GM12878 (cell line): Measurements from ENCODE around the gene INHBC. TPM values are rescaled to one million over a fixed set of nuclear protein-coding genes. Genes with fewer than 3 reads are reported as not detected.

Experiments
- ATAC-seq: fragments of 200-7000 bp; cut with Tn5 transposase; 3 replicates; pipeline ENCODE4 v1.9.1; 2020; ENCODE audit warnings: mild to moderate bottlenecking, moderate library complexity
- BruUV-seq: library from RNA; stranded (reverse); fragments of 400-500 nt; replicated peaks from 2 replicates; lab custom pipeline; 2021; lab: Mats Ljungman, UMichigan
- CTCF ChIA-PET: fragments of 300-600 bp; sonication (Branson Sonifier 250); formaldehyde crosslinking; extraction: SDS; loops from one replicate; lab custom pipeline; 2021; ENCODE audit warnings: inconsistent platforms; lab: Yijun Ruan, JAX
- POLR2A ChIA-PET: fragments of 350-600 bp; formaldehyde crosslinking; extraction: SDS; loops from one replicate; lab custom pipeline; 2021; ENCODE audit warnings: inconsistent platforms; lab: Charles Lee
- RAD21 ChIA-PET: fragments of 300-600 bp; sonication (Branson Sonifier 250); formaldehyde crosslinking; loops from one replicate; lab custom pipeline; 2023; ENCODE audit warnings: antibody characterized with exemption; ENCODE audit not compliant: unreplicated experiment; lab: Charles Lee
- SMC1A ChIA-PET: fragments of 300-600 bp; sonication (Branson Sonifier 250); formaldehyde crosslinking; loops from one replicate; lab custom pipeline; 2023; ENCODE audit not compliant: unreplicated experiment, uncharacterized antibody; lab: Charles Lee
- DNase-seq: peaks from one replicate; pipeline ENCODE4 v3.0.0-alpha.2; 2011; ENCODE audit warnings: low read depth, low spot score
- FAIRE-seq: peaks from 3 replicates; lab custom pipeline; 2011; peaks lifted over from hg19 to GRCh38; lab: Jason Lieb, UNC
- H2AFZ ChIP-seq: 2 replicates; pipeline ENCODE4 v1.6.0; 2011; ENCODE audit warnings: low read depth, low read length, control low read depth; ENCODE audit not compliant: control insufficient read depth
- H3K27ac ChIP-seq: 2 replicates; pipeline ENCODE4 v1.5.1; 2011; ENCODE audit warnings: control low read depth; ENCODE audit not compliant: control insufficient read depth, insufficient read depth
- H3K27me3 ChIP-seq, 2 experiments: replicated peaks in 1 of 2; 2 replicates each; pipeline versions ENCODE4 v1.6.0 to v1.6.1; 2011; ENCODE audit warnings: low read length in 1 of 2; ENCODE audit not compliant: control insufficient read depth in 2 of 2, insufficient read depth in 2 of 2
- H3K36me3 ChIP-seq, 2 experiments: 2 replicates each; pipeline ENCODE4 v1.5.1; 2011; ENCODE audit warnings: low read length in 1 of 2; ENCODE audit not compliant: control insufficient read depth in 2 of 2, insufficient read depth in 2 of 2
- H3K4me1 ChIP-seq: 2 replicates; pipeline ENCODE4 v1.6.1; 2011; ENCODE audit warnings: mild to moderate bottlenecking, low read length, moderate library complexity, mixed read lengths; ENCODE audit not compliant: control insufficient read depth, insufficient read depth
- H3K4me2 ChIP-seq: 2 replicates; pipeline ENCODE4 v1.6.0; 2011; ENCODE audit warnings: control low read depth; ENCODE audit not compliant: control insufficient read depth, insufficient read depth
- H3K4me3 ChIP-seq: fragments of 200-600 bp; sonication (generic); 2 replicates; pipeline ENCODE4 v1.5.1; 2016
- H3K79me2 ChIP-seq: 2 replicates; pipeline ENCODE4 v1.6.0; 2011; ENCODE audit warnings: low read length; ENCODE audit not compliant: control insufficient read depth, insufficient read depth
- H3K9ac ChIP-seq: 2 replicates; pipeline ENCODE4 v1.8.0; 2011; ENCODE audit warnings: low read length, control low read depth, mixed read lengths; ENCODE audit not compliant: control insufficient read depth, insufficient read depth
- H3K9me3 ChIP-seq: replicated peaks from 3 replicates; pipeline ENCODE4 v1.5.1; 2011; ENCODE audit warnings: mild to moderate bottlenecking, low read length; ENCODE audit not compliant: control insufficient read depth, insufficient read depth
- H4K20me1 ChIP-seq: 2 replicates; pipeline ENCODE4 v1.6.0; 2011; ENCODE audit not compliant: control insufficient read depth, insufficient read depth
- EGR1 ChIP-seq, 2 experiments: IDR thresholded peaks; 1 replicate in 1 of 2; 2 replicates in 1 of 2; pipeline ENCODE4 v1.6.1; 2011 to 2012; ENCODE audit warnings: low read depth in 2 of 2, low read length in 2 of 2, borderline replicate concordance in 1 of 2, mild to moderate bottlenecking in 1 of 2, moderate library complexity in 1 of 2
- NR2F1 ChIP-seq: fragments of 450-650 bp; conservative IDR thresholded peaks from 2 replicates; pipeline ENCODE4 v1.6.1; 2017; ENCODE audit warnings: mild to moderate bottlenecking
- TARDBP ChIP-seq: IDR thresholded peaks from 2 replicates; pipeline ENCODE4 v1.6.1; 2016; ENCODE audit warnings: borderline replicate concordance
- WRNIP1 ChIP-seq: IDR thresholded peaks from 2 replicates; pipeline ENCODE4 v1.6.1; 2011; ENCODE audit warnings: low read depth, low read length, improper control_type of control experiment, borderline replicate concordance
- whole genome bisulfite sequencing: methylation state at CpG from one replicate; pipeline ENCODE4 v1.1.6; 2016; ENCODE audit warnings: low lambda C conversion rate; ENCODE audit not compliant: insufficient replicate concordance, insufficient coverage; ENCODE audit errors: missing lambda C conversion rate; 5-methylcytosine and 5-hydroxymethylcytosine counted together
- in situ Hi-C: fragments of 300-500 bp; cut with MboI; formaldehyde crosslinking; loops from 9 replicates; pipeline ENCODE4 v1.14.3; 2018; ENCODE audit warnings: mixed read lengths
- intact Hi-C: fragments of 100-400 bp; cut with micrococcal nuclease; formaldehyde crosslinking; loops from one replicate; pipeline ENCODE4 v1.14.2; 2022; ENCODE audit not compliant: unreplicated experiment
- polyA plus RNA-seq, 11 experiments: library from polyadenylated mRNA; depleted of rRNA in 4 of 11; unstranded in 6 of 11; stranded (reverse) in 5 of 11; fragments of >200 nt; fragmentation: Nextera tagmentation in 4 of 11; fragmentation: Illumina TruSeq in 1 of 11; extraction: Ambion mirVana in 4 of 11; extraction: Trizol in 1 of 11; gene quantifications; 1 replicate in 1 of 11; 2 replicates in 10 of 11; pipeline versions ENCODE4 v1.2.1 to v1.2.3, GENCODE V29; 2011 to 2016; ENCODE audit warnings: inconsistent platforms in 2 of 11, missing spikeins in 2 of 11, low read depth in 1 of 11
- total RNA-seq, 4 experiments: library from RNA; depleted of rRNA in 3 of 4; stranded (reverse); fragments of >200 nt in 3 of 4; fragmentation: Illumina TruSeq in 1 of 4; extraction: Trizol in 1 of 4; gene quantifications; 2 replicates each; pipeline versions ENCODE4 v1.2.1 to v1.2.3, GENCODE V29; 2013 to 2021

The INHBC gene
- total and polyA plus RNA-seq, 10 of the 15 experiments (the other 5 are each of a cell fraction or from before 2014, with no cell fraction given): 0.04 to 0.22 (median 0.13) TPM; not detected in 5

DNA sequence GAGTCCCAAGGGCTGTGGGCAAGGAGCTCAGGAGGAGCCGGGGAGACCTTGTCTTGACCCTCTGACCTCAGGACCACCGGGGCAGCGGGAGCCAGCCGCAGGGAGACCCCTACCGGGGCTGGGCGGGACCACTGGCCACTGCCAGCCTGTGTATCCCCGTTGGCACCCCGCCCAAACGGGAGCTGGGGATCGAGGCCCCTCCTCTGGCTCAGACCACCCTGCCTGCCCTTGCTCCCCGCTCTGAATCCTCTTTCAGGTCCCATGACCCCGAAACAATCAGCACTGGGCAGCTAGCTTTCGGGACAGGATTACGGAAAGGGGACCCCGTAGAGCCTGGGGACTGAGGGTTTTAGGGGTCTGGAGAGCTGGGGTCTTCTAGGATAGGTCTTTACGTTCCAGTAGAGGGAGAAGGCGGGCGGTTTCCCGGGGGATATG, 26.3 kb downstream of the INHBC start:
- RAD21 ChIA-PET: interaction anchor here (0.7 to 4.7 kb wide), 7 partner anchors 7 to 223 kb away, joined by 3 to 35 read pairs (median 3); partner anchors contain the start of gene INHBE
- H3K27ac ChIP-seq: no peak overlapping the region
- DNase-seq: no peak
- no peak for FAIRE-seq
- peak overlapping the region; percentile 68 for H3K4me3 ChIP-seq
- H4K20me1 ChIP-seq: 0 out of 2 replicates have a peak, but pooled peaks cover 2% of the 10 kb centered on the region
- no peak for ATAC-seq
- no peak overlapping the region for H2AFZ ChIP-seq
- H3K4me2 ChIP-seq: peak overlapping the region; percentile 100
- in situ Hi-C loops (no loop called here), intact Hi-C loops (loop anchor here (5.0 kb wide), 1 partner anchor 61 kb away; the partner anchor contains the start of genes DDIT3 and MBD6)
- no peaks in the 10 kb centered on the region for H3K9me3 ChIP-seq
- H3K79me2 ChIP-seq: no peaks in the 10 kb centered on the region
- CTCF ChIA-PET: interaction anchor here (0.8 to 11.0 kb wide), 11 partner anchors 8 to 280 kb away, joined by 3 to 540 read pairs (median 3); partner anchors contain the start of genes ARHGAP9 and INHBE
- BruUV-seq: no TSS peak
- H3K4me1 ChIP-seq: peaks cover 36% of the 10 kb centered on the region
- no peak overlapping the region for H3K9ac ChIP-seq
- WGBS: 10% methylated on average over 19 of the region's 19 CpGs
- no peaks in the 10 kb centered on the region for H3K36me3 ChIP-seq
- peak; percentile 76 for TF ChIP-seq NR2F1
- no peak for TF ChIP-seq WRNIP1
- SMC1A ChIA-PET: interaction anchor here (0.7 to 1.2 kb wide), 9 partner anchors 9 to 218 kb away, joined by 3 read pairs; partner anchors contain the start of genes ARHGAP9 and DDIT3
- 0 out of 4 replicates have a peak, but pooled peaks cover 0 to 4% of the 10 kb centered on the region in 2 experiments for H3K27me3 ChIP-seq
- POLR2A ChIA-PET: interaction anchor here (1.0 to 3.0 kb wide), 3 partner anchors 9 to 25 kb away, joined by 4 to 16 read pairs (median 4); no protein-coding TSS in a partner anchor

DNA sequence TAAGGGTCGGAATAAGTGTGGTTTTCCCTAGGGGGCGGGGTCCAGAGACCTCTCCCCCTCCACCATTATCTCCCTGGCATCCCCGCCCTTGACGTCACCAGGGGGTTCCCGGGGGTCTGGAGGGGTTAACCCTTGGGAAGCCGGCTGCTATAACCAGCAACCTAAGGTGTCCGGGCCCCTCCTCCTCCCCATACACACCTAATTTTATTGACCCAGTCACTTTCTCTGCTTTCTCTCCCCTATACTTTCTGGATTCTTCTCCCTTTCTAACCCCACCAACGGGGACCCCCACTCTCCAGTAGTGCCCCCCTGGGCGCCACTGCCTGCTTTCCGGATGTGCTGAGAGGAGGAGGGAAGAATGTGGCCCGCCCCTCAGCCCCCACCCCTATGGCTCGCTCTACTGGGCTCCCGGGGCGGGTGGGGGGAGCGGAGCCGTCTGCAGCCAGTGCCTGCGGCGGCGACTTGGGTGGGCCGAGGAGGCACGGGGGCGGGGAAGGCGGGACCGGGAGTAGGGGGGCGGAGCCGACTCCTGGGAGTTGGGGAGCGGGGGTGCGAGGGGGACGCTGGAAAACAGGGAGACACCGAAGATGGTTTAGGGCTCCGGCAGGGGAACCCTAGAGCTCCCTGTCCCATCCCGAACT, 26.8 kb downstream of the INHBC start:
- ChIA-PET SMC1A (interaction anchor here (0.6 to 2.8 kb wide), 11 partner anchors 8 to 200 kb away, joined by 3 to 18 read pairs (median 3); no protein-coding TSS in a partner anchor), POLR2A (interaction anchor here (0.6 to 3.0 kb wide), 5 partner anchors 9 to 214 kb away, joined by 4 to 16 read pairs (median 4); no protein-coding TSS in a partner anchor), CTCF (interaction anchor here (0.7 to 7.5 kb wide), 8 partner anchors 8 to 280 kb away, joined by 3 to 114 read pairs (median 4); partner anchors contain the start of genes ARHGAP9 and INHBE), RAD21 (interaction anchor here (0.7 to 4.7 kb wide), 4 partner anchors 8 to 153 kb away, joined by 3 to 35 read pairs (median 4); partner anchors contain the start of gene INHBE)
- Histone ChIP-seq H3K9ac (peak overlapping the region; percentile 67), H3K4me1 (peaks cover 32% of the 10 kb centered on the region), H3K9me3 (no peaks in the 10 kb centered on the region), H3K36me3 (no peaks in the 10 kb centered on the region), H3K79me2 (no peaks in the 10 kb centered on the region), H3K4me2 (peak overlapping the region; percentile 100), H3K27me3 (0 out of 4 replicates have a peak, but pooled peaks cover 0 to 4% of the 10 kb centered on the region in 2 experiments), H4K20me1 (0 out of 2 replicates have a peak, but pooled peaks cover 2% of the 10 kb centered on the region), H3K27ac (no peak overlapping the region), H3K4me3 (peak overlapping the region; percentile 68), H2AFZ (peak overlapping the region; percentile 58; the same call in 1 of the 2 replicates)
- DNase-seq (no peak), FAIRE-seq (no peak), ATAC-seq (peak; percentile 13)
- WGBS: 2% methylated on average over 15 of the region's 32 CpGs
- BruUV-seq: no TSS peak
- in situ Hi-C loops: no loop called here
- TF ChIP-seq TARDBP: no peak
- peak in 1 of 2 experiments; percentile 52; a peak in 1 of 3 replicates for TF ChIP-seq EGR1 (IDR thresholded peaks at IDR 0.05; ENCODE audit: borderline replicate concordance in 1 of 2, low read depth in 2 of 2, low read length in 2 of 2)
- intact Hi-C loops: loop anchor here (5.0 kb wide), 1 partner anchor 61 kb away; the partner anchor contains the start of genes DDIT3 and MBD6
